HCT116 (cell line): ENCODE measurements around the gene PHYHIPL. TPM values are rescaled to one million over a fixed set of nuclear protein-coding genes. Genes with fewer than 3 reads are reported as not detected.

Source experiments
- ATAC-seq: fragments of 200-7000 bp; cut with Tn5 transposase; 2 replicates; pipeline ENCODE4 v1.9.1; 2020; ENCODE audit warnings: mild to moderate bottlenecking, moderate library complexity
- BruUV-seq: library from RNA; stranded (reverse); fragments of 400-500 nt; replicated peaks from 2 replicates; lab custom pipeline; 2021; lab: Mats Ljungman, UMichigan
- CTCF ChIA-PET: fragments of 300-600 bp; sonication (Branson Sonifier 250); formaldehyde crosslinking; loops from one replicate; lab custom pipeline; 2021; ENCODE audit warnings: antibody characterized with exemption; lab: Charles Lee
- POLR2A ChIA-PET: fragments of 300-600, 350-600 bp; sonication (Branson Sonifier 250); formaldehyde crosslinking; loops from one replicate; lab custom pipeline; 2021; ENCODE audit warnings: antibody characterized with exemption; lab: Charles Lee
- RAD21 ChIA-PET, 2 experiments: fragments of 300-600 bp; sonication (Branson Sonifier 250); formaldehyde crosslinking; loops; one replicate each; lab custom pipeline; 2023; ENCODE audit warnings: low total read pairs in 2 of 2; ENCODE audit not compliant: uncharacterized antibody in 2 of 2, unreplicated experiment in 2 of 2, low non-redundant PET in 1 of 2; lab: Charles Lee
- DNase-seq: peaks from one replicate; pipeline ENCODE4 v3.0.0-alpha.2; 2010; ENCODE audit warnings: low read depth, low spot score
- H2AFZ ChIP-seq: fragments of 200-600 bp; shearing (Covaris generic), sonication (generic); 2 replicates; pipeline ENCODE4 v1.6.1; 2017; ENCODE audit warnings: low read depth, mixed run types, mixed read lengths, antibody characterized with exemption, low read length; ENCODE audit not compliant: poor library complexity, severe bottlenecking
- H3K27ac ChIP-seq: 2 replicates; pipeline ENCODE4 v1.5.1; 2012; ENCODE audit warnings: low read depth, low read length
- H3K27me3 ChIP-seq: fragments of 200-600 bp; sonication (generic); 2 replicates; pipeline ENCODE4 v1.6.1; 2016; ENCODE audit warnings: mixed run types, low read length, mixed read lengths; ENCODE audit not compliant: insufficient read depth
- H3K36me3 ChIP-seq, 2 experiments: fragments of 200-500 bp in 1 of 2; fragments of 200-600 bp in 1 of 2; sonication (Bioruptor generic) in 1 of 2; sonication (generic) in 1 of 2; 2 replicates each; pipeline versions ENCODE4 v1.5.1 to v1.6.1; 2014 to 2016; ENCODE audit warnings: low read length in 2 of 2, inconsistent platforms in 1 of 2, mixed read lengths in 1 of 2, mixed run types in 1 of 2; ENCODE audit not compliant: insufficient read depth in 2 of 2, control insufficient read depth in 1 of 2
- H3K4me1 ChIP-seq, 2 experiments: fragments of 200-600 bp in 1 of 2; sonication (generic) in 1 of 2; 2 replicates each; pipeline versions ENCODE4 v1.5.1 to v1.6.1; 2012 to 2017; ENCODE audit warnings: low read length in 2 of 2, inconsistent platforms in 1 of 2, mild to moderate bottlenecking in 1 of 2, mixed read lengths in 1 of 2, mixed run types in 1 of 2, moderate library complexity in 1 of 2; ENCODE audit not compliant: insufficient read depth in 2 of 2, control insufficient read depth in 1 of 2
- H3K4me2 ChIP-seq: fragments of 200-600 bp; sonication (generic); 2 replicates; pipeline ENCODE4 v1.6.1; 2017; ENCODE audit warnings: mixed run types, low read length, mixed read lengths
- H3K4me3 ChIP-seq, 2 experiments: fragments of 200-600 bp in 1 of 2; sonication (generic) in 1 of 2; replicated peaks in 1 of 2; 2 replicates each; pipeline ENCODE4 v1.5.1; 2011 to 2016; ENCODE audit warnings: low read length in 2 of 2, control low read depth in 1 of 2, low read depth in 1 of 2, mild to moderate bottlenecking in 1 of 2, mixed read lengths in 1 of 2, mixed run types in 1 of 2
- H3K79me2 ChIP-seq: fragments of 200-600 bp; sonication (generic); 2 replicates; pipeline ENCODE4 v1.6.1; 2017; ENCODE audit warnings: mild to moderate bottlenecking, mixed run types, low read length, moderate library complexity, mixed read lengths; ENCODE audit not compliant: insufficient read depth
- H3K9ac ChIP-seq: fragments of 200-600 bp; sonication (generic); 2 replicates; pipeline ENCODE4 v1.6.1; 2016; ENCODE audit warnings: low read length, mixed read lengths
- H3K9me2 ChIP-seq: fragments of 200-600 bp; sonication (generic), shearing (Covaris generic); 2 replicates; pipeline ENCODE4 v1.6.1; 2017; ENCODE audit warnings: mixed run types, mild to moderate bottlenecking, moderate library complexity; ENCODE audit not compliant: insufficient read depth
- H3K9me3 ChIP-seq, 2 experiments: fragments of 200-500 bp in 1 of 2; fragments of 200-600 bp in 1 of 2; sonication (Bioruptor generic) in 1 of 2; sonication (generic) in 1 of 2; 2 replicates each; pipeline ENCODE4 v1.6.1; 2014 to 2017; ENCODE audit warnings: low read length in 2 of 2, mixed read lengths in 2 of 2, inconsistent platforms in 1 of 2, low read depth in 1 of 2, mild to moderate bottlenecking in 1 of 2, mixed run types in 1 of 2, moderate library complexity in 1 of 2; ENCODE audit not compliant: control insufficient read depth in 1 of 2, insufficient read depth in 1 of 2
- H4K20me1 ChIP-seq: fragments of 200-600 bp; sonication (generic), shearing (Covaris generic); 2 replicates; pipeline ENCODE4 v1.6.1; 2017; ENCODE audit warnings: mixed run types, mild to moderate bottlenecking, moderate library complexity; ENCODE audit not compliant: insufficient read depth
- CBX3 ChIP-seq: IDR thresholded peaks from 2 replicates; pipeline ENCODE4 v1.6.1; 2012; ENCODE audit warnings: low read depth
- EGR1 ChIP-seq: IDR thresholded peaks from 2 replicates; pipeline ENCODE4 v1.6.1; 2012; ENCODE audit warnings: low read depth
- ELF1 ChIP-seq: IDR thresholded peaks from 2 replicates; pipeline ENCODE4 v1.6.1; 2012; ENCODE audit warnings: low read depth, borderline replicate concordance
- FOSL1 ChIP-seq: IDR thresholded peaks from 2 replicates; pipeline ENCODE4 v1.6.1; 2012; ENCODE audit warnings: low read depth
- POLR2A ChIP-seq: IDR thresholded peaks from 2 replicates; pipeline ENCODE4 v1.7.0; 2011; ENCODE audit warnings: borderline replicate concordance; ENCODE audit not compliant: insufficient read depth, insufficient read length; ENCODE audit errors: extremely low read depth
- REST ChIP-seq: IDR thresholded peaks from 2 replicates; pipeline ENCODE4 v1.6.1; 2012; ENCODE audit warnings: low read depth
- SIN3A ChIP-seq: IDR thresholded peaks from 2 replicates; pipeline ENCODE4 v1.6.1; 2012; ENCODE audit warnings: low read depth
- SP1 ChIP-seq: IDR thresholded peaks from 2 replicates; pipeline ENCODE4 v1.6.1; 2012; ENCODE audit warnings: low read depth
- TCF7L2 ChIP-seq: IDR thresholded peaks from 2 replicates; pipeline ENCODE4 v1.7.0; 2011; ENCODE audit warnings: borderline replicate concordance, inconsistent platforms; ENCODE audit not compliant: insufficient read depth, insufficient read length; ENCODE audit errors: extremely low read depth
- YY1 ChIP-seq: IDR thresholded peaks from 2 replicates; pipeline ENCODE4 v1.6.1; 2011; ENCODE audit warnings: low read length, low read depth, moderate library complexity, mild to moderate bottlenecking; ENCODE audit not compliant: insufficient replicate concordance; ENCODE audit errors: extremely low read depth
- ZNF274 ChIP-seq: fragments of 200-500 bp; sonication (Bioruptor generic); IDR thresholded peaks from 2 replicates; pipeline ENCODE4 v1.6.1; 2014; ENCODE audit warnings: mild to moderate bottlenecking, low read depth, low read length, inconsistent platforms
- intact Hi-C: fragments of 100-400 bp; cut with micrococcal nuclease; formaldehyde crosslinking; loops from 2 replicates; pipeline ENCODE4 v1.10.0; 2022
- total RNA-seq: library from RNA; stranded (reverse); gene quantifications from one replicate; pipeline ENCODE4 v1.2.1, GENCODE V29; 2021; ENCODE audit not compliant: unreplicated experiment
- TF ChIP-seq, protein P1 (sequence below), 3 experiments: fragments of 200-600 bp in 1 of 3; sonication (generic) in 1 of 3; IDR thresholded peaks in 2 of 3; conservative IDR thresholded peaks in 1 of 3; 2 replicates each; pipeline ENCODE4 v1.5.1; 2012 to 2017; ENCODE audit warnings: low read depth in 2 of 3, low read length in 2 of 3, antibody characterized with exemption in 1 of 3, borderline replicate concordance in 1 of 3, control low read depth in 1 of 3, mild to moderate bottlenecking in 1 of 3, mixed read lengths in 1 of 3, mixed run types in 1 of 3, moderate library complexity in 1 of 3; ENCODE audit not compliant: insufficient read depth in 1 of 3
- TF ChIP-seq, protein P2 (sequence below): IDR thresholded peaks from 2 replicates; pipeline ENCODE4 v1.6.1; 2012
- TF ChIP-seq, protein P3 (sequence below): IDR thresholded peaks from 2 replicates; pipeline ENCODE4 v1.6.1; 2011; ENCODE audit warnings: mild to moderate bottlenecking, low read length, moderate library complexity; ENCODE audit not compliant: insufficient replicate concordance; ENCODE audit errors: extremely low read depth

Gene PHYHIPL
- total RNA-seq, 1 experiment from 2014 or later = not detected

- BruUV-seq = no TSS peak
- DNase-seq (no peak), ATAC-seq (no peak)
- intact Hi-C loops = no loop called here
- no peak overlapping the region for H3K9ac ChIP-seq
- no peak overlapping the region for H2AFZ ChIP-seq
- ChIA-PET CTCF (no interaction called here), POLR2A (no interaction called here), RAD21 (no interaction called here)
- TF ChIP-seq CBX3 (no peak), FOSL1 (no peak), POLR2A (no peak), EGR1 (no peak), TCF7L2 (no peak), ZNF274 (no peak), ELF1 (no peak), YY1 (no peak), SIN3A (no peak), REST (no peak), SP1 (no peak)
- TF ChIP-seq, protein P1, sequence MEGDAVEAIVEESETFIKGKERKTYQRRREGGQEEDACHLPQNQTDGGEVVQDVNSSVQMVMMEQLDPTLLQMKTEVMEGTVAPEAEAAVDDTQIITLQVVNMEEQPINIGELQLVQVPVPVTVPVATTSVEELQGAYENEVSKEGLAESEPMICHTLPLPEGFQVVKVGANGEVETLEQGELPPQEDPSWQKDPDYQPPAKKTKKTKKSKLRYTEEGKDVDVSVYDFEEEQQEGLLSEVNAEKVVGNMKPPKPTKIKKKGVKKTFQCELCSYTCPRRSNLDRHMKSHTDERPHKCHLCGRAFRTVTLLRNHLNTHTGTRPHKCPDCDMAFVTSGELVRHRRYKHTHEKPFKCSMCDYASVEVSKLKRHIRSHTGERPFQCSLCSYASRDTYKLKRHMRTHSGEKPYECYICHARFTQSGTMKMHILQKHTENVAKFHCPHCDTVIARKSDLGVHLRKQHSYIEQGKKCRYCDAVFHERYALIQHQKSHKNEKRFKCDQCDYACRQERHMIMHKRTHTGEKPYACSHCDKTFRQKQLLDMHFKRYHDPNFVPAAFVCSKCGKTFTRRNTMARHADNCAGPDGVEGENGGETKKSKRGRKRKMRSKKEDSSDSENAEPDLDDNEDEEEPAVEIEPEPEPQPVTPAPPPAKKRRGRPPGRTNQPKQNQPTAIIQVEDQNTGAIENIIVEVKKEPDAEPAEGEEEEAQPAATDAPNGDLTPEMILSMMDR (IDR thresholded peaks at IDR 0.05 in 2 of 3, conservative IDR thresholded peaks at IDR 0.05 in 1 of 3; ENCODE audit: borderline replicate concordance in 1 of 3, insufficient read depth in 1 of 3, low read depth in 2 of 3, low read length in 2 of 3) = no peak
- TF ChIP-seq, protein P2, sequence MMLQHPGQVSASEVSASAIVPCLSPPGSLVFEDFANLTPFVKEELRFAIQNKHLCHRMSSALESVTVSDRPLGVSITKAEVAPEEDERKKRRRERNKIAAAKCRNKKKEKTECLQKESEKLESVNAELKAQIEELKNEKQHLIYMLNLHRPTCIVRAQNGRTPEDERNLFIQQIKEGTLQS = no peak
- TF ChIP-seq, protein P3, sequence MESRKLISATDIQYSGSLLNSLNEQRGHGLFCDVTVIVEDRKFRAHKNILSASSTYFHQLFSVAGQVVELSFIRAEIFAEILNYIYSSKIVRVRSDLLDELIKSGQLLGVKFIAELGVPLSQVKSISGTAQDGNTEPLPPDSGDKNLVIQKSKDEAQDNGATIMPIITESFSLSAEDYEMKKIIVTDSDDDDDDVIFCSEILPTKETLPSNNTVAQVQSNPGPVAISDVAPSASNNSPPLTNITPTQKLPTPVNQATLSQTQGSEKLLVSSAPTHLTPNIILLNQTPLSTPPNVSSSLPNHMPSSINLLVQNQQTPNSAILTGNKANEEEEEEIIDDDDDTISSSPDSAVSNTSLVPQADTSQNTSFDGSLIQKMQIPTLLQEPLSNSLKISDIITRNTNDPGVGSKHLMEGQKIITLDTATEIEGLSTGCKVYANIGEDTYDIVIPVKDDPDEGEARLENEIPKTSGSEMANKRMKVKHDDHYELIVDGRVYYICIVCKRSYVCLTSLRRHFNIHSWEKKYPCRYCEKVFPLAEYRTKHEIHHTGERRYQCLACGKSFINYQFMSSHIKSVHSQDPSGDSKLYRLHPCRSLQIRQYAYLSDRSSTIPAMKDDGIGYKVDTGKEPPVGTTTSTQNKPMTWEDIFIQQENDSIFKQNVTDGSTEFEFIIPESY = no peak
- no peak overlapping the region for H3K4me2 ChIP-seq
- H3K4me1 ChIP-seq = no peaks in the 10 kb centered on the region
- H3K9me2 ChIP-seq = no peaks in the 10 kb centered on the region
- H4K20me1 ChIP-seq = no peaks in the 10 kb centered on the region
- H3K27me3 ChIP-seq = peaks cover 8% of the 10 kb centered on the region; the same call in 1 of the 2 replicates
- no peaks in the 10 kb centered on the region for H3K36me3 ChIP-seq
- H3K79me2 ChIP-seq = no peaks in the 10 kb centered on the region
- H3K9me3 ChIP-seq = no peaks in the 10 kb centered on the region
- H3K4me3 ChIP-seq = no peak overlapping the region
- no peak overlapping the region for H3K27ac ChIP-seq
Measured at GRCh38 chr10:59133841-59134593, 42.4 kb upstream of the PHYHIPL start.
